ENCODE results near the gene SERINC5. TPM values are rescaled to one million over a fixed set of nuclear protein-coding genes. Genes with fewer than 3 reads are reported as not detected.

SERINC5 gene
- total RNA-seq, 1 experiment from 2014 or later, result 70.6 TPM

DNA sequence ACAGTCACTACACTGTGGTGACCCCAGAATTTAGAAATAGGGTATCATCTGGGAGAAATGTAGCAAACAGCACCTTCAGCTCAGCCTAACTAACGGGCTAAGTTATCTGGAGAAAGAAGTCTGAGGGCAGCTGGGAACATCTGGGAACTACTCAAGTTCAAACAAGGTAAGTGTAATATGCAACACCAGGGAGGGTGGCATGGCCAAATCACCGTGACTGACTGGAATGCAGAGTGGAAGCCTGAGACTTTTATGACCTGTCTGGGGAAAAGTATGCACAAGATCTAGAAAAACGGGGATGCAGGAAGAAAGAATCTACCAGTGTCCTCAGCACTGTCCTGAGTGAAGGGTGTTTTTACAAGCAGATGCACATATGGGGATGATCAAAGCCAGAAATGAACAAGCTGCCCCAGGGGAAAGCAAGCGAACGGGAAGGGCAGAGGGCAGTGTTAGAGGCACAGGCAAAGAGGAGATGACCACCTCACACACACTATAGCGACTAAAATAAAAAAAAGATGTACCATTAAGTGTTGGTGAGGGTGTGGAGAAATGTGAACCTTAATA lies 59.9 kb downstream of the SERINC5 start:
- H3K4me3 ChIP-seq (ENCODE audit: low read depth in 2 of 2, low read length in 2 of 2), result no peak overlapping the region
- no TSS peak for BruUV-seq (replicated peaks)
- ATAC-seq, result no peak
- in situ Hi-C loops (cut with HindIII; ENCODE audit: low pct_unique_long_range_greater_than_20kb, low sequenced_read_pairs) (no loop called here), intact Hi-C loops (cut with micrococcal nuclease; ENCODE audit: unreplicated experiment) (no loop called here)
- POLR2A ChIA-PET, result no interaction called here
- H3K27me3 ChIP-seq (ENCODE audit: control insufficient read depth, insufficient read depth, low read length), result no peaks in the 10 kb centered on the region
- CTCF ChIA-PET, result no interaction called here
- H3K36me3 ChIP-seq (ENCODE audit: control insufficient read depth, insufficient read depth, low read length), result no peaks in the 10 kb centered on the region
- TF ChIP-seq SIN3A (IDR thresholded peaks at IDR 0.05; ENCODE audit: borderline replicate concordance, insufficient read depth, low read depth, low read length) (no peak), POLR2AphosphoS5 (IDR thresholded peaks at IDR 0.05; ENCODE audit: low read depth, low read length) (no peak), TCF7L2 (IDR thresholded peaks at IDR 0.05; ENCODE audit: low read depth, low read length) (no peak)
- TF ChIP-seq, protein P1, sequence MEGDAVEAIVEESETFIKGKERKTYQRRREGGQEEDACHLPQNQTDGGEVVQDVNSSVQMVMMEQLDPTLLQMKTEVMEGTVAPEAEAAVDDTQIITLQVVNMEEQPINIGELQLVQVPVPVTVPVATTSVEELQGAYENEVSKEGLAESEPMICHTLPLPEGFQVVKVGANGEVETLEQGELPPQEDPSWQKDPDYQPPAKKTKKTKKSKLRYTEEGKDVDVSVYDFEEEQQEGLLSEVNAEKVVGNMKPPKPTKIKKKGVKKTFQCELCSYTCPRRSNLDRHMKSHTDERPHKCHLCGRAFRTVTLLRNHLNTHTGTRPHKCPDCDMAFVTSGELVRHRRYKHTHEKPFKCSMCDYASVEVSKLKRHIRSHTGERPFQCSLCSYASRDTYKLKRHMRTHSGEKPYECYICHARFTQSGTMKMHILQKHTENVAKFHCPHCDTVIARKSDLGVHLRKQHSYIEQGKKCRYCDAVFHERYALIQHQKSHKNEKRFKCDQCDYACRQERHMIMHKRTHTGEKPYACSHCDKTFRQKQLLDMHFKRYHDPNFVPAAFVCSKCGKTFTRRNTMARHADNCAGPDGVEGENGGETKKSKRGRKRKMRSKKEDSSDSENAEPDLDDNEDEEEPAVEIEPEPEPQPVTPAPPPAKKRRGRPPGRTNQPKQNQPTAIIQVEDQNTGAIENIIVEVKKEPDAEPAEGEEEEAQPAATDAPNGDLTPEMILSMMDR (IDR thresholded peaks at IDR 0.05), result no peak
- TF ChIP-seq, protein P2, sequence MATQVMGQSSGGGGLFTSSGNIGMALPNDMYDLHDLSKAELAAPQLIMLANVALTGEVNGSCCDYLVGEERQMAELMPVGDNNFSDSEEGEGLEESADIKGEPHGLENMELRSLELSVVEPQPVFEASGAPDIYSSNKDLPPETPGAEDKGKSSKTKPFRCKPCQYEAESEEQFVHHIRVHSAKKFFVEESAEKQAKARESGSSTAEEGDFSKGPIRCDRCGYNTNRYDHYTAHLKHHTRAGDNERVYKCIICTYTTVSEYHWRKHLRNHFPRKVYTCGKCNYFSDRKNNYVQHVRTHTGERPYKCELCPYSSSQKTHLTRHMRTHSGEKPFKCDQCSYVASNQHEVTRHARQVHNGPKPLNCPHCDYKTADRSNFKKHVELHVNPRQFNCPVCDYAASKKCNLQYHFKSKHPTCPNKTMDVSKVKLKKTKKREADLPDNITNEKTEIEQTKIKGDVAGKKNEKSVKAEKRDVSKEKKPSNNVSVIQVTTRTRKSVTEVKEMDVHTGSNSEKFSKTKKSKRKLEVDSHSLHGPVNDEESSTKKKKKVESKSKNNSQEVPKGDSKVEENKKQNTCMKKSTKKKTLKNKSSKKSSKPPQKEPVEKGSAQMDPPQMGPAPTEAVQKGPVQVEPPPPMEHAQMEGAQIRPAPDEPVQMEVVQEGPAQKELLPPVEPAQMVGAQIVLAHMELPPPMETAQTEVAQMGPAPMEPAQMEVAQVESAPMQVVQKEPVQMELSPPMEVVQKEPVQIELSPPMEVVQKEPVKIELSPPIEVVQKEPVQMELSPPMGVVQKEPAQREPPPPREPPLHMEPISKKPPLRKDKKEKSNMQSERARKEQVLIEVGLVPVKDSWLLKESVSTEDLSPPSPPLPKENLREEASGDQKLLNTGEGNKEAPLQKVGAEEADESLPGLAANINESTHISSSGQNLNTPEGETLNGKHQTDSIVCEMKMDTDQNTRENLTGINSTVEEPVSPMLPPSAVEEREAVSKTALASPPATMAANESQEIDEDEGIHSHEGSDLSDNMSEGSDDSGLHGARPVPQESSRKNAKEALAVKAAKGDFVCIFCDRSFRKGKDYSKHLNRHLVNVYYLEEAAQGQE (IDR thresholded peaks at IDR 0.05; ENCODE audit: insufficient read depth in 1 of 2, low read depth in 2 of 2, low read length in 1 of 2), result no peak
- peaks cover 7% of the 10 kb centered on the region; the same call in 1 of the 2 replicates for H3K4me1 ChIP-seq (ENCODE audit: control insufficient read depth, insufficient read depth, low read length)
- no peak overlapping the region; the same call in 1 of the 2 replicates for H3K27ac ChIP-seq (ENCODE audit: low read length)
- DNase-seq (ENCODE audit: low read depth, low spot score), result no peak
- no peaks in the 10 kb centered on the region for H3K9me3 ChIP-seq (ENCODE audit: control insufficient read depth, insufficient read depth, low read depth, low read length)

DNA sequence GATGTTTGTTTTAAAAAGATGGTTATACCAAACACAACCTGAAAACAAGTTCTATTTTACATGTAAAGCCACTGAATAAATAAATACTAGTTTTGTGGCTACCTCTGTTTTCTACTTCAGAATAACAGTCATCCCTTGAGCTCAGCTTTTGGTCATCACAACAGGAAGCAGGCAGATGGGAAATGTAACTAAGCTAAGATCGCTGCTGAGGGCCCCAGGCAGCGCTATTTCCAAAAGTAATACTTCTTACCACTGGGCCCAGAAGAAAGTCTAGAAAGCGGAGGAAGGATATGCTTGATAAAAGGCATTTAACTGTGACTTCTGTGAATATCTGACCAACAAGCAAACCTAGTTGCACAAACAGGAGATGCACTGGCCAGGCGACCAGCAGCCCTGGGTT lies 61.4 kb downstream of the SERINC5 start:
- BruUV-seq (replicated peaks), result no TSS peak
- Histone ChIP-seq H3K27ac (ENCODE audit: low read length) (no peak overlapping the region), H3K4me1 (ENCODE audit: control insufficient read depth, insufficient read depth, low read length) (peaks cover 7% of the 10 kb centered on the region; the same call in 1 of the 2 replicates), H3K9me3 (ENCODE audit: control insufficient read depth, insufficient read depth, low read depth, low read length) (no peaks in the 10 kb centered on the region), H3K36me3 (ENCODE audit: control insufficient read depth, insufficient read depth, low read length) (no peaks in the 10 kb centered on the region), H3K27me3 (ENCODE audit: control insufficient read depth, insufficient read depth, low read length) (no peaks in the 10 kb centered on the region), H3K4me3 (ENCODE audit: low read depth in 2 of 2, low read length in 2 of 2) (no peak overlapping the region)
- POLR2A ChIA-PET, result interaction anchor here (0.6 kb wide), 1 partner anchor 147 kb away, joined by 3 read pairs; no protein-coding TSS in a partner anchor
- DNase-seq (ENCODE audit: low read depth, low spot score), result no peak
- intact Hi-C loops (cut with micrococcal nuclease; ENCODE audit: unreplicated experiment), result no loop called here
- CTCF ChIA-PET, result no interaction called here
- ATAC-seq, result no peak
- in situ Hi-C loops (cut with HindIII; ENCODE audit: low pct_unique_long_range_greater_than_20kb, low sequenced_read_pairs), result no loop called here
- TF ChIP-seq POLR2AphosphoS5 (IDR thresholded peaks at IDR 0.05; ENCODE audit: low read depth, low read length) (no peak), SIN3A (IDR thresholded peaks at IDR 0.05; ENCODE audit: borderline replicate concordance, insufficient read depth, low read depth, low read length) (no peak), TCF7L2 (IDR thresholded peaks at IDR 0.05; ENCODE audit: low read depth, low read length) (no peak)
- TF ChIP-seq, protein P1 (IDR thresholded peaks at IDR 0.05), result no peak

Data from Panc1 (cell line).